DMS153 treated with DMSO at 0.1 percent for 48 hours (cell line): ENCODE data around the gene KHNYN.

Experiments used
- DNase-seq: peaks from one replicate; lab custom pipeline; 2025; ENCODE audit not compliant: unreplicated experiment; lab: John Stamatoyannopoulos, UW

KHNYN gene

DNA sequence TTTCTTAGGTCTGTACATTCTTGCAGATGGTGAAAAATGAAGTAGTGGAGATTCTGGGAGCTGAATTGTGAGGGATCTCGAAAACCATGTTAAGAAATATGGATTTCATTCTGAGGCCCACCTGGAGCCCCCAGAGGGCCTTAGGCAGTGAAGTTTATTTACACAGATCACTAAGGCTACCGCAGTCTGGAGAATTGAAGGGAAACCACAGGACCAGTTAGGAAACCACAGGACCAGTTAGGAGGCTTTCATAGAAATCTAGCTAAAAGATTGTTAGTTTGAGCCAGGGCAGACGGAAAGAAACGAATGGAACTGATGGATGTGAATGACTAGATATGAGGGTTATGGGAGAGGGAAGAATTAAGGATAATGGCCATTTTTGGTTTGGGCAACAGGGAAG lies 7.5 kb upstream of the KHNYN start:
- no peak for DNase-seq

DNA sequence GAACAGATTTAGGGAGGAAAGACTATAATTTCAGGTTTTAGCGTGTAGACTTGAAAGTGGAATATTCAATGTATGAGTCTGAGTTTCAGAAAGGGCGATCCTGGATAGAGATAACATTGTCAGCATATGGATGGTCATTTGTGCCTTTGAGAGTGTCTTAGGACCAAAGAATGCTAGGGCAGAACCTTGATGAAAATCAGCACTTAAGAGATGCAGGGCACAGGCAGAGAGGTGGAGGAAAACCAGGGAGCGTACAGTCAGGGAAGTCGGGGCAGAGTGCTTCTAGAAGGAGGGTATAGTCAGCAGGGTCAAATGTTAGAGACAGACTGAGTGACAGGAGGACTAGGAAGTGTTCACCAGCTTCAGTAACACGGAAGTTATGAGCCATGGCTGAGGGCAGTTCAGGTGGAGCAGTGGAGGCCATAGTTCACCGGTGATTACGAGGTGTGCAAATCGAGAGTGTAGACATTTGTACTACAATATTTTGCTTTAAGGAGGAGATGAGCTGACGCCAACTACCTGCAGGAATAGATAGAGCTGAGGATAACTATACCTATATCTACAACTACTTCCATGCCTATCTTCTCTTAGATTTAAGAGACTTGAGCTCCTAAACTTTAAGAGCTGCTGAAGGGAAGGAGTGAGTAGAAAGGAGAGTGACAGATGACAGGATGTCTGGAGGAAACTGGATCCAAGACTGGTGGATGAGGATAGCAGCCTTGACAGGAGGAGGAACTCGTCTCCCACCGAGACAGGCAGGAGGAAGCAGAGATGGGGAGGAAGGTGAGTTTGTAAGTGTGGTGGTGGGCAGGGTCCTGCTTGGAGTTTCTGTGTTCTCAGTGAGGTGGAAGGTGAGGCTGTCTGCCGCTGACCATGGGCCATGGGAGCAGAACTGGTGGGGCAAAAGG lies 6.8 kb upstream of the KHNYN start:
- no peak for DNase-seq

GRCh38 chr14:24425704-24426103 lies 4.0 kb upstream of the KHNYN start:
- DNase-seq = no peak

GRCh38 chr14:24426150-24426911 lies 3.4 kb upstream of the KHNYN start:
- DNase-seq = no peak

- no peak for DNase-seq
Observed at GRCh38 chr14:24426912-24427536, 2.7 kb upstream of the KHNYN start.

GRCh38 chr14:24427537-24428508 lies 1.9 kb upstream of the KHNYN start:
- DNase-seq = no peak

DNA sequence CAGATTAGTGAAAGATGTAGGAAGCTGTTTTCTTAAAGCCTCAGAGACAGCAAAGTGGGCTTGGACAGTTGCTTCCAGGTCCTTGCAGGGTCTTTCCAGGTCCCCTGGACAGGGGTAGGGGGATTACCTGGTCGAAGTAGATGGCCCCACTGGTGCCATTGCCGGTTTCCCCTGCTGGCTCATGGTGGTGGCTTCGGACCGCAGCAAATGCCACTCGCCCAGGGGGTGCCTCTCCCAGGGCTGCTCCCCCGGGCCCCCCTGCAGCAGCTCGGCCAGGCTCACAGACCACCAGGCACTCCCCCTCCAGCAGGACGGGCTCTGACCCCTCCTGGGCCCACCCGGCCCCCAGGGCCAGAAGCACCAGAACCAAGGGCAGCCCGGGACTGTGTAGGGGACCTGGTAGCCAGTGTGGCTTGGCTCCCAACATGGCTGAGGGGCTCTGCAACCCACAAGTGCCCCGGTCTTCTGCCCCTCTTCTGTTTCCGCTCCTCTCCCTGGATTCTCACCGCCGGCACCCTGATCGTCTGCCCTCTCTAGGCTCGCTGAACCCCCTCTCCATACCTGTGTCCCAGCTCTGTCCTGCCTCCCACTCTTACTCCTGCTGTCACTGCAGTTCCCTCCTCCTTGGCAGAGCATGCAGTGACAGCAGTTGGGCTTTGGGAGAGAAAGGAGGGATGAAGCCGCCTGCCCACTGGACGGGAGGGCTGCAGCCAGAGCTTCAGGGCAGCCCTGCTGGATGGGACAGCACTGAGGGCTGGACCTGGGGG lies 943 bp upstream of the KHNYN start:
- DNase-seq = no peak

DNA sequence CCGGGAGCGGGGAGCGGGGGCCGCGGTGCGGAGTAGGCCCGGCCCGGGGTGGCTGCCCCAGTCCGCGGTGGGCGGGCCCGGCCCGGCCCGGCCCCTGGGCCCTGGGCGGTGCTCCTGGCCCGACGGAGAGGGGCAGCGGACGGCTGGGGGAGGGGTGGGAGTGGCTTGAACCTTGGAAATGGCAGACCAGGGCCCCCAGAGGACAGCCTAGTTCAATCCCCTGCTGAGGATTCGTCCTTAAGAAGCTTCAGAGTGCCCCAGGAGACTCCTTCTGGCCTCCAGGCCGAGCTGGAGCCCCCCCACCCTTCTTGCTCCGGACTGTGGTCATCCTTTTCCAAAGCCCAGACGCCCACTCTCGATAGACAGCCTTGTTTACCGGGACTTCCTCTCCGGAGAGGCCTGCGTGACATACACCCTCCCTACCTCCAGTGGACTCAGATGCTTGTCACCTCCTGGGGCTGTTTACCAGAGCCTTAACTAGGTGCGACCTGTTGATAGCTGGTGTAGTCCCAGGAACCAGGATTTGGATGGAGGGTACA lies 458 bp downstream of the KHNYN start:
- DNase-seq = peak; percentile 23

GRCh38 chr14:24430682-24431568 lies 1.2 kb downstream of the KHNYN start:
- no peak for DNase-seq

DNA sequence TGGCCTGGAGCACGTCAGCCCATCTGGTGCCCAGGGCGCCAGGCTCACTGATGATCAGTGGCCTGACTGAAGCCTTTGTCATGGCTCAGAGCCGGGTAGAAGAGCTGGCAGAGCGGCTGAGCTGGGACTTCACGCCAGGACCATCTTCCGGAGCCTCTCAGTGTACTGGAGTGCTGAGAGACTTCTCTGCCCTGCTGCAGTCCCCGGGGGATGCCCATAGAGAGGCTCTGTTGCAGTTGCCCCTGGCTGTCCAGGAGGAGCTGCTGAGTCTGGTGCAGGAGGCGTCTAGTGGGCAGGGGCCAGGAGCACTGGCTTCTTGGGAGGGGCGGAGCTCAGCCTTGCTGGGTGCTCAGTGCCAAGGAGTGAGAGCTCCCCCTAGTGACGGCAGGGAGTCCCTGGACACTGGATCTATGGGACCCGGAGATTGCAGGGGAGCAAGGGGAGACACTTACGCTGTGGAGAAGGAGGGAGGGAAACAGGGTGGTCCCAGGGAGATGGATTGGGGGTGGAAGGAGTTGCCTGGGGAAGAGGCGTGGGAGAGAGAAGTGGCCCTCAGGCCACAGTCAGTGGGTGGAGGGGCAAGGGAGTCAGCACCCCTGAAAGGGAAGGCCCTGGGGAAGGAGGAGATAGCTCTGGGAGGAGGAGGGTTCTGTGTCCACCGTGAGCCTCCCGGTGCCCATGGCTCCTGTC lies 2.0 kb downstream of the KHNYN start:
- peak; percentile 70 for DNase-seq

GRCh38 chr14:24432259-24433131 lies 2.7 kb downstream of the KHNYN start:
- no peak for DNase-seq

GRCh38 chr14:24434036-24434435 lies 4.3 kb downstream of the KHNYN start:
- DNase-seq = no peak

- DNase-seq = no peak
Observed at GRCh38 chr14:24434676-24435075, 4.9 kb downstream of the KHNYN start.

GRCh38 chr14:24435192-24435810 lies 5.5 kb downstream of the KHNYN start:
- no peak for DNase-seq

DNA sequence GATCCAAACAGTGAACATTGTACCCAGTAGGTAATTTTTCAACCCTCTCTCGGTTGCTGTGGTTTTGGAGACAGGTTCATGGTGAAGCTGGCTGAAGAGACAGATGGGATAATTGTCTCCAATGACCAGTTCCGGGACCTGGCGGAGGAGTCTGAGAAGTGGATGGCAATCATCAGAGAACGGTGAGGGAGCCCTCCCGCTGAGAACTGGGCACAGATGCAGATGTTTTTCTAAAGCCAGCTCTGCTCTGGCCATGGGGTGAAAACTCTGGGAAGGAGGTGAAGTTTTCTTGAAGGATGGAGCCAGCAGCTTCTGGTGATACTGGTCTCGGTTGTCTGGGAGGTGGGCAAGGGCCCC lies 6.2 kb downstream of the KHNYN start:
- no peak for DNase-seq

DNA sequence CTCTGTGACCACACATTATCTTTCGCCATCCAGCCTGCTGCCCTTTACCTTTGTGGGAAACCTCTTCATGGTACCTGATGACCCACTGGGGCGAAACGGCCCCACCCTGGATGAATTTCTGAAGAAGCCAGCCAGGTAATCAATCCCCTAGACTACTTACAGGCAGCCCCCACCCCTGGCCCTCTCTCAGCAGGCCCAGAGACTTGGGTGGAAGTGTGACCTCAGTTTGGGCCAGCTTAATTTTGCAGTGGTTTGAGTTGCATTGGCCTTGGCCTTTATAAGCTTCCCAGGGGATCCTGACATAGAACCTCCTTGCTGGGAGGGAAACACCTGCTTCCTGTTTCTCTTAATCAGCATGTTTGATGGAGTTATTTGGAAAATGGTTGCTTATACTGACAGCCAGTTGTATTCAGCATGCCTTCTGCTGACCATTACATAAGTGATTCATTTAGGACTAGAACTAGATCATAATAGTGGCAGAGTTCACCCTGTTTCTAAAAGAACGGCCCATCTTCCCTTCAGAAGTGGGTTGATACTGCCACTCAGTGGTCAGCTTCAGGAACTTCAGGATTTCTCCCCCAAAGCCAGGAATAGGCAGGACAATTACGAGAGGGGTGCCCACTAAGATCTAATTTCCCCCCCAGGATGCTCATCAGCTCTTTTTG lies 6.7 kb downstream of the KHNYN start:
- peak; percentile 75 for DNase-seq
